ENCODE data around the gene UMODL1.
A peak's percentile ranks its signal among the peaks of the same experiment; 100 is the strongest.
"Not testable (repeated sequence)": the region's sequence is repeated elsewhere in the genome, so short reads cannot be mapped to it uniquely, and the experiment has no call there.

Gene UMODL1

DNA sequence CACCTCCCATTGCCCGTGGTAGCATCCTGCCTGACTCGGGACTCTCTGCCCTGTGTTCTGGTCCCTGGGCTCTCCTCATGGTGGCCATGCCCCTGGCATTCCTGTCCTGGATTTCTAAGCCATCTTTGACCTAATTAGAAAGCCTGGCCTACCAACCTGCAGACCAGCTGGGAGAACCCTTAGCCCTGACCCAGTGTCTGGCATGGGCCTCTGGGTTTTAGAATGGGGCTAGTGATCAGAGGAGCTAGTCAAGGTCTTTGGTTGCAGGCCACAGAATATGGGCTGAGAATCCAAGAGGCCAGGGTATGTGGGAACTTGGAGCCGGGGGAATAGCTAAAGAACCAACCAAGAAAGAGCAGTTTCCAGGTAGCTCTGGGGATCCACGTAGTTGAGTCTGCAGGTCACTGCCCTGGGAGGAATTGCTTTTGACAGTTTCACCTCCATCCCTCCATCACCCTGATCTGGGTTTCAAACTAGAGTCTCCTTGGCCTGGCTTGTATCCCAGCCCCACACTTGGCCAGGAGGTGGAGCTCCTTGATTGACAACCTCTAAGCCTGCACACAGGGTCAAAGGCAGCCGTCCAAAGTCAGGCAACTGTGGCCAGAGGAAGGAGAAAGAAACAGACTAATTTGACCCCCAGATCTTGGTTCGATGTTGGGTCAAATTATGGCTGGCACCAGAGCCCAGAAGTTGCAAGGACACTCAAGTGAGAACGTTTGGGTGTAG lies 93.1 kb downstream of the UMODL1 start:
- peak; percentile 20 to 42 for DNase-seq (ENCODE audit: low read depth in 2 of 2)

DNA sequence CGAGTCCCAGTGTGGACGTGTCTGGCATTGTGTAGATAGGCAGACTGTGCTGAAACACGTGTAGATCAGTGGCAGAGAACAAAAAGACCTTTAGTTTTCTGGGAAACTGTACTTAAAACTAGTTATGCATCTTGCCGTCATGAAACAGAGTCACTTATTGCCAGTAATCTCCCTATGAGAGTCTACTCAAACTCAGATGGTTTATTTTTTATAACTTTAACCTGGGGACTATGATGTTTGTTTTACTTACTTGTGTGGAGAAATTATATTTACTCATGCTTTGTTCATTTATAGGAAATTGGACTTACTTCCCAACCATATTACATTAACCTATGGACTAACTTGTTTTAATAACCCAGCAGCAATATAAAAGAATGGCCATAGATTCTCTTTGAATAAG lies 93.7 kb downstream of the UMODL1 start:
- no peak for DNase-seq (ENCODE audit: low read depth in 2 of 2)

DNA sequence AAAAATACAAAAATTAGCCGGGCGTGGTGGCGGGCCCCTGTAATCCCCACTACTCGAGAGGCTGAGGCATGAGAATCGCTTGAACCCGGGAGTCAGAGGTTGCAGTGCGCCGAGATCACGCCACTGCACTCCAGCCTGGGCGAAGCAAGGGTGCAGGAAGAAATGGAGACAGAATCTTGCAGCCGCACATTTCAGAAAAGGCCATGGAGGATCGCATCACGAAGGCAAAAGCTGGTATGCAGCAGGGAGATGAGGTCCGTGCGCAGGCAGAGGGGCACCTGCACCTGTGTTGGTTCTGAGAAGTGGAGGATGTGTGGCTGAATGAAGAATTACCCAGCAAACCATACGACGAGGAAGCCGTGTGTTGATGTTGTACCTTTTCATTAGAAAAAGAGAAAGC lies 94.8 kb downstream of the UMODL1 start:
- DNase-seq (ENCODE audit: low read depth in 2 of 2), result no peak

DNA sequence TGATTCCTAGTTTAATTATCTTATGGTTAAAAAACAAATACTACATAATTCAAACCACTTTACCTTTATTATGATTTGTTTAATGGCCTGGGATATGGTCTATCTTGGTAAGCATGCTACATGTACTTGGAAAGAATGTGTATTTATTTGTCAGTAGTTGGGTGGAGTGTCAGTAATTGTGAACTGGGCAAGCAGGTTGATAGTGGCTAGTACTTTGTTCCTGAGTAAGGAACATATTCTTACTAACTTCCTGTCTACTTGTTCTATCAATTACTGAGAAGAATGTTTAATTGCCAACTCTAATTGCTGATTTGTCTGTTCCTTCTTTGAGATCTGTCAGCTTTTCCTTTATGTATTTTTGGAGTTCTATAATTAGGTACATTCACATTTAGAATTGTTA lies 98.6 kb downstream of the UMODL1 start:
- DNase-seq (ENCODE audit: low read depth in 2 of 2), result no peak

DNA sequence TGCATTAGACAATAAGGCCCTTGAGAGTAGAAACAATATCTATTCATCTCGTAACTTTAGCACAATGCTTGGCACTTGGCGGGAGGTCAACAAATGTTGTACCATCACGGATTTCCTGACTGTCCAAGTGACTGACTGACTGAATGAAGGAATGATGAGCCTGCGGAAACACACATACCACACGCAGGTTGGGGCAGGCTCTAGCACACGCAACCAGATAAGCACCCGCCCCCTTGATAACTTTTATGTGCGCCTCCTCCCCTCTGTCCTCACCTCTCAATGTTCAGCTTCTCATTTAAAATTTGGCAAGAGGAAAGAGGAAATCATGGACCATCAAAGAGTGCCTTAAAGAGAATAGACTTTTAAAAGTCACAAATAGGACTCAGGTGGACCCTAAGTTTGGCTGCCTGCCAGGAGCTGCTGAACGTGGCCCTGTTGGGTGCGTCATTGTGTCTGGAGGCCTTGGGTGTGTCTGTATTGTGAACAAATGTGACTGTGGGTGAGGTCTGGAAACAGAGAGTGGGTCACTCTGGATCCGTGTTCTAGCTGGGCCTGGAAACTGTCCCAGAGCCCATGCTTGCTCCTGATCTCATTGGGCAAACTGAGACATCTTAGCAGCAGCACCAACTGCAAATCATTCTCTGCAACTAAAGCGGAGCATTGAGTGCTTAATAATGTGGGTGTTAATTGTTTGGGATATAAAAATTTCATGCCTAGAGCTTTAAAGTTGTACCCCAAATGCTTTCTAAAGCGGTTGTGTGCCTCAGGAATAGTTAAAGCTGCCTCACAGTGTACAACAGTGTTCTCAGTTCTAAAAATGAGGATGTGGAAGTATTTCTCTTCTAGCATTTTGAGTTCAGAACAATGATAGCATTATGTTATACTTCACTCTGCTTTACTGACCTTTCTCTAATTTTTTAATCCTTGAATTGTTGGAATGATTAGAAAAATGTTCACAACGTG lies 100.3 kb downstream of the UMODL1 start:
- DNase-seq (ENCODE audit: low read depth in 2 of 2), result no peak

DNA sequence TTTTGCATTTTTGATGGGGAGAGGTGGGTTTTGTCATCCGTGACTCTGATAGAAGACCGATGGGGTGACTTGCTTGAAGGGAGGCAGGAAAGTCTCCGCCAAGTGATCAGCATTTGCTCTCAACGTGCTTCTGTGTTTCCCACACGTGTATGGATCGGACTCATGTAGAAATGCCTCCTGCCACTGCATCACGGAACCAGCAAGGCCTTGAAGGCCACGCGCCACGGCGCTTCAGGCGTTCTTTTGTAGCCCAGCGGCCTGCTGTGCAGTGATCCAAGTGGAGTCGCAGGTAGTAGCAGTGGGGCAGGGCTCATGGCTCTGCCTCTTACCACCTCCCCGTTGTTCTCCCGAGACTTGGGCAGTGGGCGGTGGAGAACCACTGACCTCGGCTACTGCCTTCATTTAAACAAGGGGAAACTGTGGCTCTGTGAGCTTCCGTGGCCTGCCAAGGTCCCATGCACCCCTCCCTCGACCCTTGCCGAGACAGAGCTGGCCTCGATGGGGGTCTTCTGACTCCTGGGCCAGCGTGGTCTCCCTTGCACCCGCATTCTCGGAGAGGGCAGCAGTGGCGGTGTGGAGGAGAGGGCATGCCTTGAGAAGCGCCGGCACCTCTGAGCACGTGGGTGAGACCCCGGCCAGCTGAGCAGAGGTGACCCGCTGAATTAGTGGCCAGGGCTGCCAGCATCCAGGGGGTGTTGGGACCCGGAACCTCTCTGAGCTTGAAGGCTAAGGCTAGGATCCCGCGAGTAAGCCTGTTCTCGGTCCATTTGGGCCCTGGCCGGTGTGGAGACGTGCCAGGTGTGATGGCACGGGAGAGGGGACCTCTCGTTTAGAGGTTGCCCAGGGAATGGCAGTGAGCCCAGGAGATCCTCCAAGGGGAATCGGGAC lies 101.7 kb downstream of the UMODL1 start:
- DNase-seq (ENCODE audit: low read depth in 2 of 2), result no peak

DNA sequence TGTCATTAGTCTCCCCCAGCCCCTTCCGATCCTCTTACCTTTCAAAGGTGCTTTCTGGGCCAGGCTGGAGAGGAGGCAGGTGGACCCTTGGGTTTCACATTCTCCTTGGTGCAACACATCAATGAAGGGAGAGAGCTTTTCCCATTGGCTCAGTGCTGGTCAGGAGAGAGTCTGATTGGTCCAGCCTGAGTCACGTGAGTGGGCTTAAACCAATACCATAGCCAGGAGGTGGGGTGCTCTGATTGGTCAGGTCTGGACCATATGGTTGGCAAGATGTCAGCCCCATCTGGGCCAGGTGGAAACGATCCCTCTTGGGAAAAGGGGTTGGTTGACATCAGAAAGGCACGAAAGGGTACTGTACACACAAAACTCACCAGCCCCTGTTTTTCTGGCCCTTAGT lies 103.1 kb downstream of the UMODL1 start:
- no peak for DNase-seq (ENCODE audit: low read depth in 2 of 2)

DNA sequence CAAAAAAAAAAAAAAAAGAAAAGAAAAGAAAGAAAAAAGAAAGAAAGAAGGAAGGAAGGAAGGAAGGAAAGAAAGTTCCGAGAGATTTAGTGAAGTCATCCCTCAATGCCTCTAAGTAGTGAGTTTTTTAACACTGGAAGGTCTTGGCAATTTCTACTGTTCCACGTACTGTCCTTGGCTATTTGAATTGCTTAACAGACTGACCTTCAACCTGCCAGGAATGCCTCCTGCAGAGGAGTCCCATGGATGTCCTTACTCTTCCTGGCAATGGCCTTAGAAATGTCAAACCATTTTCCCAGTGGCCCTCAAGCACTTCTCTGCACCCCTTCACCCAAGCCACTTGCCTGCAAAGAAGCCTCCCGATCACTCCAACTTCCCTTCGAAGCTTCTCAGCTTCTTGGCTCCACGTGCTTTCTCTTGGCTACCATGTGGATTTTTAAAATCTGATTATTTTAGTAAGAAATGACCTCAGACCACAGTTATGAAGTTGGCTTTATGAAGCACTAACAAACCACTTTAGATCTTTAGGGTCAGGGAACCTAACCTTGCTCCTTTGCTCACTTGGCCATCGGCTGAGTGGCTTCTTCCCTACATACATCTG lies 104.1 kb downstream of the UMODL1 start:
- DNase-seq (ENCODE audit: low read depth in 2 of 2), result no peak

DNA sequence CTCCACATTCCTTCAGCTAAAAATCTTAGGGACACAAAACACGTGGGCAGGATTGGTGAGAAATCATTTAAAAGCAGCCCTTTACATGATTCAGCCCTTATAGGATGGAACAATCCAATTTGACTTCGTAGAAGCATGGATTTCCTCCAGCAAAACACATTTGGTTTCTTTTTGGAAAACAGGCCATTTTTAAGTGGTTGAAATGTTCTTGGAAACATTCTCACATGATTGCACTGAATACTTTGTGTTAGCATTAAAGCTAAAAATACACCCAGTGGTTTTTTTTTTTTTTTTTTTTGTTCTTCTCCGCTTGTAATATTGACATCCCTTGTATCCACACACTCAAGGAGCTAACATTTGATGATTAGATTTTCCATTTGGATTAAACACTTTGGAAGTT lies 105.7 kb downstream of the UMODL1 start:
- DNase-seq (ENCODE audit: low read depth in 2 of 2), result no peak

DNA sequence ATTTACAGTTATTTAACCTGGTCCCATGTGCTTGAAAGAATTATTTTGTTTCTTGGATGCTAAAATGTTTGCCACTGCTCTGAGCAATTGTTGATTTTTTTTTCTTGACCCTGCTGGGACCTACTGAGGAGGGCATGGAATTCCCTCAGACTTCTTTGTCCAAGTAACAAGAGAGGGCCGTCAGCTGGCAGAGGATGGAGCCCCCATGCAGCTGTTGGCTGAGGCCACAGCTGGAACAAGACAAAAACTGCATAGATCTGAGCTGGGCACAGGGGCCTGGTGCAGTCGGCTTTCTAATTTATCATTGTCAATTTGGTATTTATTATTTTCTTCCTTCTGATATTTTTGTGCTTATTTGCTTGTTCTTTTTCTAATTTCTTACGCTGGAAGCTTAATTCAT lies 108.2 kb downstream of the UMODL1 start:
- no peak for DNase-seq (ENCODE audit: low read depth in 2 of 2)

DNA sequence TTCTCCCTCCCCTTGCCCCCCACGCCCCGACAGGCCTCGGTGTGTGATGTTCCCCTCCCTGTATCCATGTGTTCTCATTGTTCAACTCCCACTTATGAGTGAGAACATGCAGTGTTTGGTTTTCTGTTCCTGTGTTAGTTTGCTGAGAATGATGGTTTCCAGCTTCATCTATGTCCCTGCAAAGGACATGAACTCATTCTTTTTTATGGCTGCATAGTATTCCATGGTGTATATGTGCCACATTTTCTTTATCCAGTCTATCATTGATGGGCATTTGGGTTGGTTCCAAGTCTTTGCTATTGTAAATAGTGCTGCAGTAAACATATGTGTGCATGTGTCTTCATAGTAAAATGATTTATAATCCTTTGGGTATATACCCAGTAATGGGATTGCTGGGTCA lies 108.9 kb downstream of the UMODL1 start:
- not testable (repeated sequence) for DNase-seq (ENCODE audit: low read depth in 2 of 2)

DNA sequence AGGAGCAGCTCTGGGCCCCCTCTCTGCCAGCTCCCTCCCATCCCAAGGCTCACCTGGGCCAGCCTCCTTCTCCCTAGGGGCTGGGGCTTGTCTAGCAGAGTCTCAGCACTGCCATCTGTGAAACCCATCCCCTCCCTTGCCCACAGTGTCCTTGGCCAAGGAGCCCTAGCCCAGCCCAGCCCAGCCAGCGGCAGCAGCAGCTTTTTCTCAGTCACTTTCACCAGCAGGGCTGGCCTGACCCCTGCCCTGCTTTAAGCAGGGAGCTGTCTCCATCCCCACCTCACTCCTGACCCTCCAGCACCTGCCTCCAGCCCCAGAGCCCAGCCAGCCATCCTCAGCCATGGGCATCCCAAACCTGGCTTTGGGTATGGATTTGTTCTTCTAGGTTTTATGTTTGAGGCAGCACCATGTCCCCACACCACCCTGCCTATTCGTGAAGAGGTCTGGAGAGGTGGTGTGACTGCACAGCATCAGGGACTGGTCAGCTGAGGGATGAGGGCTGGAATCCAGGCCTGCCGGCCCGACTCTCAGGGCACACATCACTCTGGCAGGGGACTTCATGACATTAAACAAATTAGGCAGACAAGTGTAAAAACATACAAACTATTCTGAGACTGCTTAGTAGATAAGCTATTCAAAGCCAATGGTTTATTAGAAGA lies 111.7 kb downstream of the UMODL1 start:
- no peak for DNase-seq (ENCODE audit: low read depth in 2 of 2)

DNA sequence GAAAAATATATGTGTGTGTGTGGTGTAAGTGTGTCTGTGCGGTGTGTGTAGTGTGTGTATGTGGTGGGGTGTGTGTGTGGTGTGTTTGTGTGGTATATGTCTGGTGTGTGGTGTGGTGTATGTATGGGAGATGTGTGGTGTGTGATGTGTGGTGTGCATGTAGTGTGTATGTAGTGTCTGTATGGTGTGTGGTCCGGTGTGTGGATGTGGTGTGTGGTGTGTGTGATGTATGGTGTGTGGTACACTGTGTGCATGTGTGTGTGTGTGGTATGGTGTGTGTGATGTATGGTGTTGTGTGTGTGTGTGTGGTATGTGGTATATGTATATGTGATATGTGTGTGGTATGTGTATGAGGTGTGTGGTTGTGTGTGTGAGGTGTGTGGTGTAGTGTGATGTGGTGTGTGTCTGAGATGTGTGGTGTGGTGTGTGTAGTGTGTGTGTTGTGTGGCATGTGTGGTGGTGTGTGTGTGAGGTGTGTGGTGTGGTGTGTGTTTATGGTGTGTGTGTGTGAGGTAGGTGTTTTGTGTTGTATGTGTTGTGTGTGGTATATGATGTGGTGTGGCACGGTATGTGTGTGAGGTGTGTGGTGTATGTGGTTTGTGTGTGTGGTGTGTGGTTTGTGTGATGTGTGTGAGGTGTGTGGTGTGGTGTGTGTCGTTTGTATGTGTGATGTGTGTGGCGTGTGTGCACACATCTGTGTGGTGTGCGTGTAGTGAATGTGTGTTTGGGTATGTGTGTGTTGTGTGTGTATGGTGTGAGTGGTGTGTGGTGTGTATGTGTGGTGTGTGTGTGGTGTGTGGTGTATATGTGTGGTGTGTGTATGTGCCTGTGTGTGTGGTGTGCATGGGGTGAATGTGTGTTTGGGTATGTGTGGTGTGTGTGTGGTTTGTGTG lies 112.5 kb downstream of the UMODL1 start:
- no peak for DNase-seq (ENCODE audit: low read depth in 2 of 2)

DNA sequence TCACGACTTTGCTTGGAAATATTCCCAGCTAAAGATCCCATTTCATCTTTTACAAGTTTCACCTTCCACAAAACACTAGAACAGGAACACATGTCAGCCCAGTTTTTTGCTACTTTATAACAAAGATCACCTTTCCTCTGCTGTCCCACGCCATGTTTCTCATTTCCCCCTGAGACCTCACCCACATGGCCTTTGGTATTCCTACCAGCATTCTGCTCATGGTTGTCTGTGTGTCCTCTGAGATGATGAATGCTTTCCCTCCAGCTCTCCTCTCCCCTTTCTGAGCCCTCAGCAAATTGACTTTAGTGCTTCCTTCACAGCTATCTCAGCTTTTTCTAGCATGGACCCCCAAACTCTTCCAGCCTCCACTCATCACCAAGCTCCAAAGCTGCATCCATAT lies 115.5 kb downstream of the UMODL1 start:
- DNase-seq (ENCODE audit: low read depth in 2 of 2), result no peak

DNA sequence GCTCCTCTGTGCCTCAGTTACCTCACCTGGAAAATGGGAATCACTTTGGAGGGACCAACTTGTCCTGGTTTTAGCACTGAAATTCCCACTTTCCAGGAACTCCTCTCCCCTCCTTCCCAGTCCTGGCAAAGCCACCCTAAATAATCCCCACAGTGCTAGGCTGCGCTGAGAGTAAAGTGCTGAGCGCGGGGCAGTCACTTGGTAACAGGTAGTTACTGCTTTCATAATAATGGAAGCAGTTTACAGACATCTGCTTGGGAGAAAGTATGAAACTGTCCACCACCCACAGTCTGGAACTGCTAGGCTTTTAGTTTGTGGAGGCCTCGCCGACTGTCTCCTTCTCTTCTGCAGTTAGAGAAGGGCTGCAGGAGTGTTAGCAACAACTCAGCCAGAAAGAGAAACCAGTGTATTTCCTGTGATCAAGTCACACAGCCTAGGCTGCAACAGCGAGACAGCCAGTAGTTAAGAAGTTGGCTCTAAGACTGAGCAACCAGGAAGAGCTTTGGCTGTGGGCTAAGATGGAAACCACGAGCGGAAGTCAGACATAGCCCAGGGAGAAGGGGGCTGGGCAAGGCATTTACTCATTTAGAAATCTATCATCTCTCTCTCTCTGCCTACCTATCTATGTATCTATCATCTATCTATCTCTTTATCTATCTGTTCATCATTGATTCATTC lies 117.0 kb downstream of the UMODL1 start:
- DNase-seq (ENCODE audit: low read depth in 2 of 2), result peak; percentile 56 to 59

DNA sequence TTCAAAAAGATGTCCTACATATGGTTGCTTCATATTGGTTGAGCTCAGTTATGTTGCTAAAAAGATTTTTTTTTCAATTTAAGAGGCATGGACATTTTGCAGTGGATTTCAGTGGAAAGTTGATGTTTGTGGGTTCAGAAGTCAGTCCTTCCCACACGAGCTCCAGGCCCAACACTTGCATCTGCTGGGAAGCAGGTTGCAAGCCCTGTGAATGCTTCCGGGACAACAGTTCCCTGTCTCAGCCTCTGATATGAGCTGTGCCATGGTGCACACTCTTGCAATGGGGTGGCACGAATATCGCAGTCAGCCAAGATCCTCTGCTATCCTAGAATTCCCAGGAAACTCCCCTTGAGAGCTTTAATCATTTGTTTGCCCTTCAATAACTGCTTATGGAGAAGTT lies 117.5 kb downstream of the UMODL1 start:
- no peak for DNase-seq (ENCODE audit: low read depth in 2 of 2)

DNA sequence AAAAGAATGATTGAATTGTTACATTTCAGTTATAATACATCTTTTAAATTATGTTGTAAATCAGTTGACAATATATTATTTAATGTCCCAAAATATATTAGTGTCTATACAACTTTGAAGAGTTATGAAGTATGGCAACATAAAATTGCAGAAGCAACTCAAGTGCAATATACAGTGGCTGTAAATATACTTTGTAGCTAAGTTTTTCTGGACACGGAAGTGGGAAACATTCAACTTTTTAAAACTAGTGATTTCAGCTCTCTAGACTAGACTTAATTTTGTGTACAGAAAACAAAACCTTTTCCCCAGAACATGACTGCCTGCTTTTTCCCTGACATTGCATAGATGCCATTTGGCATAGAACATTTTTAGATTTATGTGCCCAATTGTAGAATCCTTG lies 118.3 kb downstream of the UMODL1 start:
- no peak for DNase-seq (ENCODE audit: low read depth in 2 of 2)

DNA sequence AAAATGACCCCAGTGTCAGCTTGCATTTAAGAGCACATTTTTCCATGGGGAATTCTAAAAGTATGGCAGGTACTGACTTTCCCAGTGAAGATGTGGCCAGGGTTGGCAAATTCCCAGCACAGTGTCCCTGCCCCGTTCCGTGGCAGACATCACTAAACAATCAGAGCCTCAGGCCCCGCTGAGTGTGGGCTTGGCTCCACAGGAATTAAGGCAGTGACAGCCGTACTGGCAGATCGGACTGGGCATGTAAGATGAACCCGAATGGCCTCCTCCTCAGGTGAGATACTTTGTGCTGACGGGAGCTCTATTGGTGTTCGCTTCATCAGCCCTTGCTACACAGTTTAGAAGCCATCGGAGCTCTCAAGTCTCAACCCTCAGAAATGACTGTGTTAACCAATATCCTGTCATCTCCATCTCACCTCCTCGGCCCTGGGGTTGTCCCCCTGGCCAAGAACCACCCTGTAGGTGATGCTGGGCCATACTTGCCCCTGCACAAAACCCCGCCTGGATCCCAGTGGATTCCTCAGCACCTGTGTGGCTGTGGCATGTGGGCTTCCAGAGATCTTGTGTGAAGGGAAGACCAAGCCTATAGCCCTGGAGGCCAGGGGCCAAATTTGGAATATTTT lies 118.9 kb downstream of the UMODL1 start:
- DNase-seq (ENCODE audit: low read depth in 2 of 2), result peak in 1 of 2 donors; percentile 11

DNA sequence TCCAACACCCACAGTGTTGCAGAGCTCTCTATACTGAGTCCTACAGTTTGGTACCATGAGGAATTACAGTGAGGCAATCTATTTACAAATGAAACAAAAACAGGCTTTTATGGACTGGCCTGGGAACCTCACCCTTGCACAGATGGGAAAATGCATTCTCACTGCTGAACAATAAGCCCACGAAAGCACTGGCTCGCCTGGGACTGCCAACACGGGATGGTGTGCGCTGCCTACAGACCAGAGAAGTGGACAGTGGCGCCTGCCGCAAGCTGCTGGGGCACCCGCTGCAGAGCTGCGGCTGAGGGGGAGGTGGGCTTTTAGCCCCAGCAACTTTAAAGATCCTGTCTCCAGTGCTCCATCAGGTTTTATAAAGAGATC lies 119.4 kb downstream of the UMODL1 start:
- no peak for DNase-seq (ENCODE audit: low read depth in 2 of 2)
